ENCODE data around the gene NIT1. TPM values are rescaled to one million over a fixed set of nuclear protein-coding genes. Genes with fewer than 3 reads are reported as not detected.

The NIT1 gene
- total and polyA plus RNA-seq, 9 of the 15 experiments (the other 6 are each of a cell fraction or from before 2014, with no cell fraction given): 18.4 to 76.0 (median 33.7) TPM

DNA sequence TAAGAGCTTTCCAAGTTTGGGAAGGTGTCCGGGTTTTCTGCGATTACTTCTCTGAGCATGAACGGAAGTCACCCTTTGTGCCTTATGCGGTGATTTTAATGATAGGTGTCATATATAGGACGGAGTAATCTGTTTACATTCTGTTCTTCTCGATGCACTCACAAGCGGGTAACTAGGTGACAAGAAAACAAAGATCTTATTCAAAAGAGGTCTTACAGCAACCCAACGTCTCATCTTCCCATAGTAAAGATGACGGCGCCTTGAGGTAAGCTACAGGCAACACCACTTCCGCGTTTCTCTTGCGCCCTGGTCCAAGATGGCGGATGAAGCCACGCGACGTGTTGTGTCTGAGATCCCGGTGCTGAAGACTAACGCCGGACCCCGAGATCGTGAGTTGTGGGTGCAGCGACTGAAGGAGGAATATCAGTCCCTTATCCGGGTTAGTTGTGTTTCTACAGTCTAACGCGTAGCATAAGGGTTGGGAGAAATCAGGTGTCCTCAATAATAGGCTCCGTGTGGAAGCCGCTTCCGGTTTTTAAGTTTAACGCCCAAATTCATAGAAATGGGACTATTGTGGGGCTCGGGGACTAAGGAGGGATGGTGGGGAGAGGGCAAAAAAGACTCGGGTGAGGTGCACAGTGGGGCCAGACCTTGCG lies 35.9 kb downstream of the NIT1 start, which contains the start of gene UFC1 (continued):
- TF ChIP-seq, protein P1, sequence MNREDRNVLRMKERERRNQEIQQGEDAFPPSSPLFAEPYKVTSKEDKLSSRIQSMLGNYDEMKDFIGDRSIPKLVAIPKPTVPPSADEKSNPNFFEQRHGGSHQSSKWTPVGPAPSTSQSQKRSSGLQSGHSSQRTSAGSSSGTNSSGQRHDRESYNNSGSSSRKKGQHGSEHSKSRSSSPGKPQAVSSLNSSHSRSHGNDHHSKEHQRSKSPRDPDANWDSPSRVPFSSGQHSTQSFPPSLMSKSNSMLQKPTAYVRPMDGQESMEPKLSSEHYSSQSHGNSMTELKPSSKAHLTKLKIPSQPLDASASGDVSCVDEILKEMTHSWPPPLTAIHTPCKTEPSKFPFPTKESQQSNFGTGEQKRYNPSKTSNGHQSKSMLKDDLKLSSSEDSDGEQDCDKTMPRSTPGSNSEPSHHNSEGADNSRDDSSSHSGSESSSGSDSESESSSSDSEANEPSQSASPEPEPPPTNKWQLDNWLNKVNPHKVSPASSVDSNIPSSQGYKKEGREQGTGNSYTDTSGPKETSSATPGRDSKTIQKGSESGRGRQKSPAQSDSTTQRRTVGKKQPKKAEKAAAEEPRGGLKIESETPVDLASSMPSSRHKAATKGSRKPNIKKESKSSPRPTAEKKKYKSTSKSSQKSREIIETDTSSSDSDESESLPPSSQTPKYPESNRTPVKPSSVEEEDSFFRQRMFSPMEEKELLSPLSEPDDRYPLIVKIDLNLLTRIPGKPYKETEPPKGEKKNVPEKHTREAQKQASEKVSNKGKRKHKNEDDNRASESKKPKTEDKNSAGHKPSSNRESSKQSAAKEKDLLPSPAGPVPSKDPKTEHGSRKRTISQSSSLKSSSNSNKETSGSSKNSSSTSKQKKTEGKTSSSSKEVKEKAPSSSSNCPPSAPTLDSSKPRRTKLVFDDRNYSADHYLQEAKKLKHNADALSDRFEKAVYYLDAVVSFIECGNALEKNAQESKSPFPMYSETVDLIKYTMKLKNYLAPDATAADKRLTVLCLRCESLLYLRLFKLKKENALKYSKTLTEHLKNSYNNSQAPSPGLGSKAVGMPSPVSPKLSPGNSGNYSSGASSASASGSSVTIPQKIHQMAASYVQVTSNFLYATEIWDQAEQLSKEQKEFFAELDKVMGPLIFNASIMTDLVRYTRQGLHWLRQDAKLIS (CRISPR knock-in tag; IDR thresholded peaks at IDR 0.05): peak; percentile 95
- no peak for TF ChIP-seq ZNF830 (CRISPR knock-in tag; IDR thresholded peaks at IDR 0.05)
- TF ChIP-seq GABPA (tag; conservative IDR thresholded peaks at IDR 0.05; ENCODE audit: low read depth): peak; percentile 99
- no peak for TF ChIP-seq PHB (CRISPR knock-in tag; IDR thresholded peaks at IDR 0.05)
- no peak for TF ChIP-seq NELFE (IDR thresholded peaks at IDR 0.05; ENCODE audit: insufficient read depth, insufficient read length)
- peak; percentile 91 for TF ChIP-seq FOXP1 (CRISPR knock-in tag; IDR thresholded peaks at IDR 0.05)
- peak; percentile 83 for TF ChIP-seq ZC3H8 (IDR thresholded peaks at IDR 0.05)
- TF ChIP-seq ETV1 (tag; conservative IDR thresholded peaks at IDR 0.05; ENCODE audit: low read depth): peak; percentile 61
- peak; percentile 92 for TF ChIP-seq BRD9 (IDR thresholded peaks at IDR 0.05; ENCODE audit: low read depth, partially characterized antibody)
- TF ChIP-seq, protein P2, sequence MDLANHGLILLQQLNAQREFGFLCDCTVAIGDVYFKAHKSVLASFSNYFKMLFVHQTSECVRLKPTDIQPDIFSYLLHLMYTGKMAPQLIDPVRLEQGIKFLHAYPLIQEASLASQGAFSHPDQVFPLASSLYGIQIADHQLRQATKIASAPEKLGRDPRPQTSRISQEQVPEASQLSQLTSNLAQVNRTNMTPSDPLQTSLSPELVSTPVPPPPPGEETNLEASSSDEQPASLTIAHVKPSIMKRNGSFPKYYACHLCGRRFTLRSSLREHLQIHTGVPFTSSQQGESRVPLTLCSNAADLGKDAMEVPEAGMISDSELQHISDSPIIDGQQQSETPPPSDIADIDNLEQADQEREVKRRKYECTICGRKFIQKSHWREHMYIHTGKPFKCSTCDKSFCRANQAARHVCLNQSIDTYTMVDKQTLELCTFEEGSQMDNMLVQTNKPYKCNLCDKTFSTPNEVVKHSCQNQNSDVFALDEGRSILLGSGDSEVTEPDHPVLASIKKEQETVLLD (IDR thresholded peaks at IDR 0.05): 0 out of 2 replicates have a peak, but pooled peaks have one; percentile 21
- peak; percentile 87 for TF ChIP-seq BRD4 (IDR thresholded peaks at IDR 0.05)
- TF ChIP-seq MAZ (CRISPR knock-in tag; conservative IDR thresholded peaks at IDR 0.05 in 1 of 2, IDR thresholded peaks at IDR 0.05 in 1 of 2): peak in 1 of 2 experiments; percentile 44; a peak in 1 of 4 replicates
- TF ChIP-seq IRF2 (CRISPR knock-in tag; IDR thresholded peaks at IDR 0.05): no peak
- TF ChIP-seq, protein P3, sequence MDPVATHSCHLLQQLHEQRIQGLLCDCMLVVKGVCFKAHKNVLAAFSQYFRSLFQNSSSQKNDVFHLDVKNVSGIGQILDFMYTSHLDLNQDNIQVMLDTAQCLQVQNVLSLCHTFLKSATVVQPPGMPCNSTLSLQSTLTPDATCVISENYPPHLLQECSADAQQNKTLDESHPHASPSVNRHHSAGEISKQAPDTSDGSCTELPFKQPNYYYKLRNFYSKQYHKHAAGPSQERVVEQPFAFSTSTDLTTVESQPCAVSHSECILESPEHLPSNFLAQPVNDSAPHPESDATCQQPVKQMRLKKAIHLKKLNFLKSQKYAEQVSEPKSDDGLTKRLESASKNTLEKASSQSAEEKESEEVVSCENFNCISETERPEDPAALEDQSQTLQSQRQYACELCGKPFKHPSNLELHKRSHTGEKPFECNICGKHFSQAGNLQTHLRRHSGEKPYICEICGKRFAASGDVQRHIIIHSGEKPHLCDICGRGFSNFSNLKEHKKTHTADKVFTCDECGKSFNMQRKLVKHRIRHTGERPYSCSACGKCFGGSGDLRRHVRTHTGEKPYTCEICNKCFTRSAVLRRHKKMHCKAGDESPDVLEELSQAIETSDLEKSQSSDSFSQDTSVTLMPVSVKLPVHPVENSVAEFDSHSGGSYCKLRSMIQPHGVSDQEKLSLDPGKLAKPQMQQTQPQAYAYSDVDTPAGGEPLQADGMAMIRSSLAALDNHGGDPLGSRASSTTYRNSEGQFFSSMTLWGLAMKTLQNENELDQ (CRISPR knock-in tag; IDR thresholded peaks at IDR 0.05; ENCODE audit: borderline replicate concordance): no peak
- peak; percentile 94 for TF ChIP-seq POLR2A (conservative IDR thresholded peaks at IDR 0.05)
- TF ChIP-seq RBBP5 (IDR thresholded peaks at IDR 0.05; ENCODE audit: borderline replicate concordance, insufficient read depth, low read length, poor library complexity, severe bottlenecking): peak; percentile 88
- no peak for TF ChIP-seq XRCC3 (IDR thresholded peaks at IDR 0.05)

All from K562 (cell line).